Activated naive CD4-positive, alpha-beta T cell treated with anti-CD3 and anti-CD28 coated beads, Interleukin-2, amount 50 U/mL, for 24 hours (primary cell): ENCODE data around the gene GPR152.
A peak's percentile ranks its signal among the peaks of the same experiment; 100 is the strongest.
"Not testable (repeated sequence)": the region's sequence is repeated elsewhere in the genome, so short reads cannot be mapped to it uniquely, and the experiment has no call there.

Source experiments
- H3K27ac Mint-ChIP-seq: one replicate; pipeline ENCODE4 v1.8.0; 2021; ENCODE audit warnings: mild to moderate bottlenecking, mixed read lengths
- H3K27me3 Mint-ChIP-seq: one replicate; pipeline ENCODE4 v1.8.0; 2021; ENCODE audit warnings: mixed read lengths
- H3K36me3 Mint-ChIP-seq: one replicate; pipeline ENCODE4 v1.8.0; 2021; ENCODE audit warnings: mixed read lengths
- H3K4me1 Mint-ChIP-seq: one replicate; pipeline ENCODE4 v1.8.0; 2021; ENCODE audit warnings: mixed read lengths
- H3K4me3 Mint-ChIP-seq: one replicate; pipeline ENCODE4 v1.8.0; 2021; ENCODE audit warnings: mild to moderate bottlenecking, mixed read lengths
- H3K9me3 Mint-ChIP-seq: one replicate; pipeline ENCODE4 v1.8.0; 2021; ENCODE audit warnings: mixed read lengths

GPR152 gene

GRCh38 chr11:67405688-67406339 lies 46.7 kb downstream of the GPR152 start:
- Mint-ChIP-seq H3K4me1 (peaks cover 63% of the 10 kb centered on the region), H3K9me3 (no peaks in the 10 kb centered on the region), H3K36me3 (no peaks in the 10 kb centered on the region), H3K27ac (peak overlapping the region; percentile 91), H3K4me3 (peak overlapping the region; percentile 96), H3K27me3 (no peaks in the 10 kb centered on the region)

DNA sequence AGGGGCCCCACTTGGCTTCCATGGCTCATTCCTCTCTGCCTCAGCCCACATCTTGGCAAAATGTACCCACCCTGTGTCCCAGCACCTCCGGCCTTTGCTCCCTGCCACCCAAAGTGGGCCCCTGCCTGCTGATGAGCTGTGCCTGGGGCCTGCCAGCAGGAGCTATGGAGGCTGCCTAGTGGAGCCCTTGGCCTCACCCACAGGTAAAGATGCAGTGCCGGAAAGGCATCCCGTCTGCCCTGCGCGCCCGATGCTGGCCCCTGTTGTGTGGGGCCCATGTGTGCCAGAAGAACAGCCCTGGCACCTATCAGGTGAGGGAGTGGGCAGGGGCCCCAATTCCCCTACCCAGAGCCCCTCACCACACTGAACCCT lies 47.3 kb downstream of the GPR152 start:
- Mint-ChIP-seq H3K4me3 (peak overlapping the region; percentile 96), H3K4me1 (peaks cover 62% of the 10 kb centered on the region), H3K36me3 (no peaks in the 10 kb centered on the region), H3K27me3 (no peaks in the 10 kb centered on the region), H3K9me3 (no peaks in the 10 kb centered on the region), H3K27ac (peak overlapping the region; percentile 76)

- no peaks in the 10 kb centered on the region for H3K9me3 Mint-ChIP-seq
- H3K27ac Mint-ChIP-seq: peak overlapping the region; percentile 85
- H3K4me3 Mint-ChIP-seq: peak overlapping the region; percentile 96
- H3K27me3 Mint-ChIP-seq: no peaks in the 10 kb centered on the region
- peaks cover 62% of the 10 kb centered on the region for H3K4me1 Mint-ChIP-seq
- H3K36me3 Mint-ChIP-seq: no peaks in the 10 kb centered on the region
Observed at GRCh38 chr11:67404515-67405195, 47.9 kb downstream of the GPR152 start.

- Mint-ChIP-seq H3K4me1 (peaks cover 64% of the 10 kb centered on the region), H3K27ac (peak overlapping the region; percentile 93), H3K4me3 (peak overlapping the region; percentile 96)
- H3K27me3 Mint-ChIP-seq, H3K36me3 Mint-ChIP-seq, H3K9me3 Mint-ChIP-seq: not testable (repeated sequence)
Observed at GRCh38 chr11:67403085-67403484, 49.4 kb downstream of the GPR152 start.

DNA sequence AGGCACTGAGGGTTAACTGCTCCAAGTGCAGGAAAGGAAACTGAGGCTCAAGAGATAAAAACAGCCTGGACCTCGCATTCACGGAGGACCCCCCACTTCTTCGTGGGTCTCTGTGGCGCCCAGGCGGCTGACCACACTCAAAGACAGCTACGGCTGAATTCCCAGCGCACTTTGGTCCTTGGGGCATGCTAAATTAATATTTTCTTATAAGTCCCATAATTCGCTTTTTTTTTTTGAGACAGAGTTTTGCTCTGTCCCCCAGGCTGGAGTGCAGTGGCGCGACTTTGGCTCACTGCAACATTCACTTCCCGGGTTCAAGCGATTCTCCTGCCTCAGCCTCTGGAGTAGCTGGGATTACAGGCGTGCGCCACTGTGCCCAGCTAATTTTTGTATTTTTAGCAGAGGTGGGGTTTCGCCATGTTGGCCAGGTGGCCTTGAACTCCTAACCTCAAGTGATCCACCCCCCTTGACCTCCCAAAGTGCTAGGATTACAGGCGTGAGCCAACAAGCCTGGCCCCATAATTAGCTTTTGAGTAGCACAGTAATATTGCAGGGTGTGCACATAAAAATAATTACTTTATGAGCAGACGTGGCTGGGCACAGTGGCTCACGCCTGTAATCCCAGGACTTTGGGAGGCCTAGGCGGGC lies 50.2 kb downstream of the GPR152 start:
- H3K27ac Mint-ChIP-seq: peak overlapping the region; percentile 93
- not testable (repeated sequence) for H3K36me3 Mint-ChIP-seq, H3K27me3 Mint-ChIP-seq, H3K9me3 Mint-ChIP-seq
- H3K4me3 Mint-ChIP-seq: peak overlapping the region; percentile 96
- peaks cover 64% of the 10 kb centered on the region for H3K4me1 Mint-ChIP-seq

DNA sequence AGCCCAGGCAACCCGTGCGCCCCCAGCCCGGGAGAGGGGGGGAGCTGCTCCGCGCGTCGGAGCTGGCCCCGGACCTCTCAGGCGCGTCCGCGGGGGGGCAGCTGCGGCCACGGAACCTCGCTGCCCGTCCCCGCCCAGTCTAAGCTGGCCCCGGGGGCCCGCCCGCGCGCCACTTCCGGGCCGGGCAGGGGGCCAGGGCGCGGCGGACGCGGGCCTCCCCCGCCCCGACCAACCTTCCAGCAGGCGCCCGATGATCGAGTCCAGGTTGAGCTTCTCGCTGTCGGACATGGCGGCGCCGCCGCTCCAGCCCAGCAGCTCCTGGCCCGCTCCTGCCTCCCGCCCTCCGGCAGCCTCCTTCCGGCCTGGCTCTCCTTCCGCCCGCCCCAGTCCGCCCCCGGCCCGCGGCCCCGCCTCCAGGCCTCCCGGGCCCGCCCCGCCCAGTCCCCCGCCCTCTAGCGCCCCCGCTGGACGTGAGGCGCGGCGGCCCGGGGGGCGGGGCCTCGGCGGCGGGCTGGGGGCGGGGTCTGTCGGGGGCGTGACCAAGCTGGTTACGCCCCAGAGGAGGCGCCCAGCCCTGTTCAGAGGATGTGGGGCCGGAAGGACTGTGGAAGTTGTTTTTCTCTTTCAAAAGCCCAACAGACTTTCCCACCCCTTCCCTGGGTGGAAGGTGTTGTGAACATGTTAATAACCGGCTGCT lies 50.9 kb downstream of the GPR152 start, which contains the start of gene PPP1CA:
TSS of gene PPP1CA (minus strand) at position 364 of the 697 bp plus-strand sequence. CDS start at position 288, 76 bp downstream.
- Mint-ChIP-seq H3K4me3 (peak within 1 kb of the TSS; percentile 96), H3K4me1 (peaks cover 64% of the 10 kb centered on the region), H3K9me3 (no peaks in the 10 kb centered on the region), H3K27ac (peak within 1 kb of the TSS; percentile 93), H3K27me3 (no peaks in the 10 kb centered on the region), H3K36me3 (peaks cover 3% of the 10 kb centered on the region)
